RWPE2 (cell line): Measurements from ENCODE around the gene CCDC149.

Source experiments
- ATAC-seq: fragments of 200-7000 bp; cut with Tn5 transposase; 3 replicates; pipeline ENCODE4 v1.9.1; 2021; ENCODE audit warnings: low read depth
- DNase-seq: peaks from one replicate; pipeline ENCODE4 v3.0.0-alpha.2; 2020; ENCODE audit warnings: low spot score
- H3K27ac ChIP-seq: fragments of 450-650 bp; 2 replicates; pipeline ENCODE4 v1.5.1; 2017; ENCODE audit warnings: mild to moderate bottlenecking; ENCODE audit not compliant: poor library complexity, severe bottlenecking
- H3K27me3 ChIP-seq: fragments of 250-450 bp; sonication (Bioruptor Pico); 2 replicates; pipeline ENCODE4 v1.5.1; 2021; ENCODE audit warnings: mild to moderate bottlenecking, moderate library complexity; ENCODE audit not compliant: insufficient read depth, poor library complexity, severe bottlenecking
- H3K36me3 ChIP-seq: fragments of 250-450 bp; sonication (Bioruptor Pico); 2 replicates; pipeline ENCODE4 v1.5.1; 2020; ENCODE audit warnings: low read depth, mild to moderate bottlenecking, moderate library complexity
- H3K4me1 ChIP-seq: fragments of 250-450 bp; sonication (Bioruptor Pico); 2 replicates; pipeline ENCODE4 v1.5.1; 2021; ENCODE audit warnings: mild to moderate bottlenecking, moderate library complexity; ENCODE audit not compliant: insufficient read depth, poor library complexity, severe bottlenecking
- H3K4me3 ChIP-seq: fragments of 250-450 bp; sonication (Bioruptor Pico); 2 replicates; pipeline ENCODE4 v1.5.1; 2021; ENCODE audit warnings: mild to moderate bottlenecking, moderate library complexity; ENCODE audit not compliant: severe bottlenecking
- H3K9me3 ChIP-seq: fragments of 250-450 bp; sonication (Bioruptor Pico); 2 replicates; pipeline ENCODE4 v1.5.1; 2021; ENCODE audit warnings: mild to moderate bottlenecking, moderate library complexity; ENCODE audit not compliant: severe bottlenecking
- TF ChIP-seq, protein P1 (sequence below): fragments of 450-650 bp; IDR thresholded peaks from one replicate; pipeline ENCODE4 v1.5.1; 2017; ENCODE audit warnings: mild to moderate bottlenecking, moderate library complexity; ENCODE audit not compliant: poor library complexity, severe bottlenecking

Gene CCDC149

GRCh38 chr4:24800325-24800895 lies 112.4 kb downstream of the CCDC149 start:
- TF ChIP-seq, protein P1, sequence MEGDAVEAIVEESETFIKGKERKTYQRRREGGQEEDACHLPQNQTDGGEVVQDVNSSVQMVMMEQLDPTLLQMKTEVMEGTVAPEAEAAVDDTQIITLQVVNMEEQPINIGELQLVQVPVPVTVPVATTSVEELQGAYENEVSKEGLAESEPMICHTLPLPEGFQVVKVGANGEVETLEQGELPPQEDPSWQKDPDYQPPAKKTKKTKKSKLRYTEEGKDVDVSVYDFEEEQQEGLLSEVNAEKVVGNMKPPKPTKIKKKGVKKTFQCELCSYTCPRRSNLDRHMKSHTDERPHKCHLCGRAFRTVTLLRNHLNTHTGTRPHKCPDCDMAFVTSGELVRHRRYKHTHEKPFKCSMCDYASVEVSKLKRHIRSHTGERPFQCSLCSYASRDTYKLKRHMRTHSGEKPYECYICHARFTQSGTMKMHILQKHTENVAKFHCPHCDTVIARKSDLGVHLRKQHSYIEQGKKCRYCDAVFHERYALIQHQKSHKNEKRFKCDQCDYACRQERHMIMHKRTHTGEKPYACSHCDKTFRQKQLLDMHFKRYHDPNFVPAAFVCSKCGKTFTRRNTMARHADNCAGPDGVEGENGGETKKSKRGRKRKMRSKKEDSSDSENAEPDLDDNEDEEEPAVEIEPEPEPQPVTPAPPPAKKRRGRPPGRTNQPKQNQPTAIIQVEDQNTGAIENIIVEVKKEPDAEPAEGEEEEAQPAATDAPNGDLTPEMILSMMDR, result no peak
- Histone ChIP-seq H3K4me1 (peaks cover 10% of the 10 kb centered on the region), H3K27ac (no peak overlapping the region), H3K36me3 (no peaks in the 10 kb centered on the region), H3K9me3 (no peaks in the 10 kb centered on the region), H3K4me3 (no peak overlapping the region), H3K27me3 (no peaks in the 10 kb centered on the region)
- no peak for DNase-seq
- no peak for ATAC-seq

- peaks cover 3% of the 10 kb centered on the region for H3K4me1 ChIP-seq
- ATAC-seq, result no peak
- H3K4me3 ChIP-seq, result no peak overlapping the region
- no peaks in the 10 kb centered on the region for H3K36me3 ChIP-seq
- TF ChIP-seq, protein P1, result no peak
- H3K27me3 ChIP-seq, result no peaks in the 10 kb centered on the region
- no peak for DNase-seq
- H3K9me3 ChIP-seq, result no peaks in the 10 kb centered on the region
- no peak overlapping the region for H3K27ac ChIP-seq
Measured at GRCh38 chr4:24799544-24800324, 113.1 kb downstream of the CCDC149 start.

GRCh38 chr4:24799196-24799543 lies 113.7 kb downstream of the CCDC149 start:
- TF ChIP-seq, protein P1, result no peak
- no peaks in the 10 kb centered on the region for H3K4me1 ChIP-seq

DNA sequence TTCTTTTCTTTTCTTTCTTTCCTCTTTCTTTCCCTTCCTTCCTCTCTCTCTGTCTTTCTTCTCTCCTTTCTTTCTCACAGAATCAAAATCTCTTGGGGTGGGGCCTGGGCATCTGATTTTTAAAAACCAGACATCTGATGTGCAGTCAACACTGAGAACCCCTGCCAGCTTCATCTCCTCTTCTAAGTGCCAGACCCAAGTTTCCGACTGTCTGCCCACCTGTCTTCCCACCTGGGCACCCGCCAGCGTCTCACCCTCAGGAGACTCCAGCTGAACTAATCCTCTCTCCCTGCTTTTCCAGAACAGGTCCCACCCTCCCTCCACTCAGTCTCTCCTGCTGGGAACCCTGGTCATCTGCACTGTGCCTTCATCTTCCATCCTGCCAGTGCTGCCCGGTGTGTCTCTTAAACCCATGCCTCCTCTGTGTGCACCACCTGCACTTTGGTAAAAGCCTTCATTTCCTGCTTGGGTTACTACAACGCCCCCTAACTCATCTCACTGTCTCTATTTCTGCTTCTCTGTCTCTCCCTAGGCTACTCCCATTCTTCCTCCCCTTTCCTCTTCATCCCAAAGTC lies 114.7 kb downstream of the CCDC149 start:
- Histone ChIP-seq H3K9me3 (no peaks in the 10 kb centered on the region), H3K4me3 (no peak overlapping the region), H3K4me1 (no peaks in the 10 kb centered on the region), H3K27ac (no peak overlapping the region), H3K36me3 (no peaks in the 10 kb centered on the region), H3K27me3 (no peaks in the 10 kb centered on the region)
- no peak for DNase-seq
- TF ChIP-seq, protein P1, result no peak
- no peak for ATAC-seq

More at GRCh38 chr4:24799196-24799543, 113.7 kb downstream of the CCDC149 start:
- no peaks in the 10 kb centered on the region for H3K9me3 ChIP-seq
- no peak for ATAC-seq
- no peak overlapping the region for H3K4me3 ChIP-seq
- DNase-seq, result no peak
- no peaks in the 10 kb centered on the region for H3K27me3 ChIP-seq
- no peaks in the 10 kb centered on the region for H3K36me3 ChIP-seq
- H3K27ac ChIP-seq, result no peak overlapping the region

- TF ChIP-seq, protein P1, result no peak
- Histone ChIP-seq H3K4me3 (no peak overlapping the region), H3K27ac (no peak overlapping the region), H3K9me3 (no peaks in the 10 kb centered on the region), H3K4me1 (no peaks in the 10 kb centered on the region), H3K27me3 (no peaks in the 10 kb centered on the region), H3K36me3 (no peaks in the 10 kb centered on the region)
- DNase-seq, result no peak
- ATAC-seq, result no peak
Measured at GRCh38 chr4:24796620-24797019, 116.2 kb downstream of the CCDC149 start.
